Chondrocyte (in vitro differentiated cells): ENCODE results near the gene DST. TPM values are rescaled to one million over a fixed set of nuclear protein-coding genes. Genes with fewer than 3 reads are reported as not detected.
A peak's percentile ranks its signal among the peaks of the same experiment; 100 is the strongest.

ENCODE experiments used
- DNase-seq: peaks from one replicate; pipeline ENCODE4 v3.0.0; 2021; ENCODE audit warnings: mixed read lengths, low spot score
- H3K27ac Mint-ChIP-seq: one replicate; pipeline ENCODE4 v1.8.0; 2021; ENCODE audit warnings: mild to moderate bottlenecking, moderate library complexity, mixed read lengths; ENCODE audit not compliant: unreplicated experiment
- H3K27me3 Mint-ChIP-seq: 2 replicates; pipeline ENCODE4 v1.8.0; 2021; ENCODE audit warnings: low read depth, mixed read lengths
- H3K36me3 Mint-ChIP-seq: 2 replicates; pipeline ENCODE4 v1.8.0; 2021; ENCODE audit warnings: low read depth, mixed read lengths
- H3K4me1 Mint-ChIP-seq: 2 replicates; pipeline ENCODE4 v1.8.0; 2021; ENCODE audit warnings: low read depth, mild to moderate bottlenecking, mixed read lengths
- H3K4me3 Mint-ChIP-seq: one replicate; pipeline ENCODE4 v1.8.0; 2021; ENCODE audit warnings: mild to moderate bottlenecking, moderate library complexity, mixed read lengths; ENCODE audit not compliant: unreplicated experiment
- H3K9me3 Mint-ChIP-seq: 2 replicates; pipeline ENCODE4 v1.8.0; 2021; ENCODE audit warnings: low read depth, mixed read lengths
- total RNA-seq: library from RNA; stranded (reverse); gene quantifications from 3 replicates; pipeline ENCODE4 v1.2.1, GENCODE V29; 2021
- TF ChIP-seq, protein P1 (sequence below): fragments of 200-600 bp; sonication (generic); IDR thresholded peaks from 2 replicates; pipeline ENCODE4 v1.5.0; 2021; ENCODE audit warnings: antibody characterized with exemption, mild to moderate bottlenecking, moderate library complexity

Gene DST
- total RNA-seq, 1 donor from 2014 or later, result 168 TPM

DNA sequence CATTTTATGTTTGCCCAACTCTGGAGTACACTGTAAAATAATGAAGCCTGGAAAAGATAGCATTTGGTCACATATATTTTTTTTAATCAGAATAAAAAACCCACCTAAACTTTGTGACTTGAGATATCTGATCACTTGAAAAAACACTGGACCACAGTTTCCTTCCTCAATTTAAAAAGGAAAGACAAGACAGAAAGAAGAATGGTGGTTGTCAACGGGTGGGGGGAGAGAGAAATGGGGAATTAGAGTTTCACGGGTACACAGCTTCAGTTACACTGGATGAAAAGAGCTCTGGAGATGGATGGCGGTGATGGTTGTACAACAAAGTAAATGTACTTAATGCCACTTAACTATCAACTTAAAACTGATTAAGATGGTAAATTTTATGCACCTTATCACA, 14.7 kb upstream of the DST start:
- Mint-ChIP-seq H3K36me3 (peaks cover 1% of the 10 kb centered on the region), H3K27me3 (no peaks in the 10 kb centered on the region), H3K4me3 (no peak overlapping the region), H3K27ac (peak overlapping the region; percentile 2), H3K9me3 (no peaks in the 10 kb centered on the region), H3K4me1 (peaks cover 49% of the 10 kb centered on the region)
- TF ChIP-seq, protein P1, sequence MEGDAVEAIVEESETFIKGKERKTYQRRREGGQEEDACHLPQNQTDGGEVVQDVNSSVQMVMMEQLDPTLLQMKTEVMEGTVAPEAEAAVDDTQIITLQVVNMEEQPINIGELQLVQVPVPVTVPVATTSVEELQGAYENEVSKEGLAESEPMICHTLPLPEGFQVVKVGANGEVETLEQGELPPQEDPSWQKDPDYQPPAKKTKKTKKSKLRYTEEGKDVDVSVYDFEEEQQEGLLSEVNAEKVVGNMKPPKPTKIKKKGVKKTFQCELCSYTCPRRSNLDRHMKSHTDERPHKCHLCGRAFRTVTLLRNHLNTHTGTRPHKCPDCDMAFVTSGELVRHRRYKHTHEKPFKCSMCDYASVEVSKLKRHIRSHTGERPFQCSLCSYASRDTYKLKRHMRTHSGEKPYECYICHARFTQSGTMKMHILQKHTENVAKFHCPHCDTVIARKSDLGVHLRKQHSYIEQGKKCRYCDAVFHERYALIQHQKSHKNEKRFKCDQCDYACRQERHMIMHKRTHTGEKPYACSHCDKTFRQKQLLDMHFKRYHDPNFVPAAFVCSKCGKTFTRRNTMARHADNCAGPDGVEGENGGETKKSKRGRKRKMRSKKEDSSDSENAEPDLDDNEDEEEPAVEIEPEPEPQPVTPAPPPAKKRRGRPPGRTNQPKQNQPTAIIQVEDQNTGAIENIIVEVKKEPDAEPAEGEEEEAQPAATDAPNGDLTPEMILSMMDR, result no peak
- DNase-seq, result no peak

DNA sequence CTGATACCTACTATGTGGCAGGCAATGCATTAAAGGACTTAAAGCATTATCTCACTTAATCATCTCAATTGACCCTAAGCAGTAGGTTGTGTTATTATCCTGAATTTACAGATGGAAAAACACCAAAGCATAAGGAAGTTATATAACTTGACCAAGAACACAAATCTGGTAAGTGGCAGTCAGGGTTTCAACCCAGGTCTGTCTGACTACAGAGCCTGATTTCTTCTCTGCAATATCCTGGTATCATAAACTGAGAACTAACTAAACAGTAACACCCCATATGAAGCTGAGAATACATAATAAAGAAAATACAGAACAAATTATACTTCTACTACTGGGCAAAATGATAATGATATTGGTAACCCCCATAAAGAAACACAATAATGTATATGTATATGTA, 13.8 kb upstream of the DST start:
- DNase-seq, result no peak
- no peak overlapping the region for H3K27ac Mint-ChIP-seq
- peaks cover 1% of the 10 kb centered on the region for H3K36me3 Mint-ChIP-seq
- no peaks in the 10 kb centered on the region for H3K9me3 Mint-ChIP-seq
- H3K4me1 Mint-ChIP-seq, result peaks cover 55% of the 10 kb centered on the region
- no peak overlapping the region for H3K4me3 Mint-ChIP-seq
- H3K27me3 Mint-ChIP-seq, result no peaks in the 10 kb centered on the region
- TF ChIP-seq, protein P1, result no peak

DNA sequence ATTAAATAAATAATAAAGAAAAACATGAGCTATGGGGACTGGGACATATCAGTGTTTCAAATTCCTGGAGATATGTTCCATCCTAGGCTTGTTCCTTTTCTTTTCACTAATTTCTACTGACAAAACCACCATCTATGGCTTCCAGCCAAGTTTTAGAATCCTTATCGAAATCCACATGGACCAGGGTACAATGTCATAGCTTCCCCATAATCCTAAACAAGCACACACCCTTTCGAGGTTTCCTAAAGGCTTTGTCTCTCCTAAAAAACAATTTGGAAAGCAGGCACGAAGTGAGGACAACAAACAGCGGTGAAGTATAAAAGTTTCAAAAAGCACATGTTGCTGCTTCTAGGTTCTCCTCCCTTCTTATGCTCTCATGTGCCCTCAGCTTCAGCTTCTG, 13.3 kb upstream of the DST start:
- Mint-ChIP-seq H3K27me3 (no peaks in the 10 kb centered on the region), H3K4me3 (no peak overlapping the region), H3K27ac (no peak overlapping the region), H3K4me1 (peaks cover 55% of the 10 kb centered on the region), H3K9me3 (no peaks in the 10 kb centered on the region), H3K36me3 (peaks cover 1% of the 10 kb centered on the region)
- TF ChIP-seq, protein P1, result no peak
- no peak for DNase-seq

DNA sequence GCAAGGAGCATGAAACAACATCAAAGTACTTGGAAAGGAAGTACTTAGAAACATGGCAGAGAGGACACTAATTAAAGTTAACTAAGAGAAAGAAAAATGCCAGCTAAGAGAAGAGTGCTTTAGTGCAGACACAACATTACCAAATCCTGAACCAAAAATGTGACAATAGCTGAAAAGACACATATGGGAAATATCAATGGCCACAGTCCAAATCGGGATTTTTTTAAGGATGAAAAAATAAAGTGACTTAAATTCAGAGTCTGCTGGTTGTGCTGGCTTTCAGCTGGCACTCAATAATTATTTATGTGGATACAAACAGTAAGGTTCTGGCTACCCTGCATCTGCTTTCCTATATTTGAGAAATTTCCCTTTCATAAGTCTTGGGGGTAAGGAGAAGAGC, 12.6 kb upstream of the DST start:
- H3K4me3 Mint-ChIP-seq, result no peak overlapping the region
- DNase-seq, result no peak

DNA sequence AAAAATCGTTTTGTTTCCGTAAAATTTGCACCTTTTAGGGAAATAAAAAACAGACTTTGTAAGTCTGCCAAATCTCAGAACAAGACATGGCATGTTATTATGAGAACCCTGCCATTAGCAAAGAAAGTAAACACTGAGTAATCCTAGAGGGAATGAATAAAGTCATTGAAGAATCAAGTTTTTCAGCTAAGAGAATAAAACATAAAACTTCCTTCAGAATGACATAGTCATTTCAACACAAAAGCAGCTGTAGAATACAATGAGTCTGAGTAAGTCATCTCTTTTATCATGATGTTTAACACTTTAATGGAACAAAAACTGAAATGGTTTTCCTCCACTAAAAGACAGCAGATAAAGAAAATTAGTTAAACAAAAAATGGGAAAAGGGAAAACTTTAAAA, 10.3 kb upstream of the DST start:
- Mint-ChIP-seq H3K4me3 (no peak overlapping the region), H3K4me1 (peaks cover 39% of the 10 kb centered on the region), H3K36me3 (peaks cover 6% of the 10 kb centered on the region), H3K27me3 (no peaks in the 10 kb centered on the region), H3K27ac (peak overlapping the region; percentile 86), H3K9me3 (no peaks in the 10 kb centered on the region)
- TF ChIP-seq, protein P1, result no peak
- DNase-seq, result no peak

More for the DNA sequence above, 12.6 kb upstream of the DST start:
- Mint-ChIP-seq H3K27me3 (no peaks in the 10 kb centered on the region), H3K36me3 (peaks cover 1% of the 10 kb centered on the region), H3K27ac (peak overlapping the region; percentile 52), H3K4me1 (peaks cover 53% of the 10 kb centered on the region), H3K9me3 (no peaks in the 10 kb centered on the region)
- TF ChIP-seq, protein P1, result no peak
